GM12801 (cell line): ENCODE measurements around the gene KIFC3.

ENCODE experiments used
- TF ChIP-seq, protein P1 (sequence below): IDR thresholded peaks from one replicate; pipeline ENCODE4 v1.5.1; 2011; ENCODE audit warnings: control low read depth; ENCODE audit not compliant: insufficient read length; ENCODE audit errors: extremely low read depth

Gene KIFC3

DNA sequence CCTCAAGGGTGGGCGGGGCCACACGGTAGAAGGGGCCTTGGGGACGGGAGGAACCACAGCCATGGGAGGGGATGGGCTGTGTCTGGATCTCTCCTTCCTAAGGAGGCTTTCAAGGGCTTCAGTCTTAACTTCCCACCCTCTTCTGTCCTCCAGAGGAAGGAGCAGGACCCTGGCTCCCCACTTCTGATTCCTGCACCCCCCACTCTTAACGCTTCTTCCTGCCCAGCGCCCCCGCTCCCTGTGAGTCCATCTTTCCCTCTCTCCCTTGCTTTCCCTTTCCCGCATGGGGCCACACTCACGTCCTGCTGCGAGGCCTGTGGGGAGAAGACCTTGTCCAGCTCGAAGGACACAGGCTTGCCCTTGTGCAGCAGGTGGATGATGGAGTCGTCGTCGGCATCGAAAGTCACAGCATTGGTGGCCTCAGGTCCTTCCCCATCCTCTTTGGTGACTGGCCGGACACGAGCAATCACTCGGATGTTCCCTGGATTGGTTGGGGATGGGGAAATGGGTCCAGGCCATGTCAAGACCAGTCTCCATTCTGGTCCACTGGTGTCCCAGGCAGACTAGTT lies 37.0 kb downstream of the KIFC3 start:
- TF ChIP-seq, protein P1, sequence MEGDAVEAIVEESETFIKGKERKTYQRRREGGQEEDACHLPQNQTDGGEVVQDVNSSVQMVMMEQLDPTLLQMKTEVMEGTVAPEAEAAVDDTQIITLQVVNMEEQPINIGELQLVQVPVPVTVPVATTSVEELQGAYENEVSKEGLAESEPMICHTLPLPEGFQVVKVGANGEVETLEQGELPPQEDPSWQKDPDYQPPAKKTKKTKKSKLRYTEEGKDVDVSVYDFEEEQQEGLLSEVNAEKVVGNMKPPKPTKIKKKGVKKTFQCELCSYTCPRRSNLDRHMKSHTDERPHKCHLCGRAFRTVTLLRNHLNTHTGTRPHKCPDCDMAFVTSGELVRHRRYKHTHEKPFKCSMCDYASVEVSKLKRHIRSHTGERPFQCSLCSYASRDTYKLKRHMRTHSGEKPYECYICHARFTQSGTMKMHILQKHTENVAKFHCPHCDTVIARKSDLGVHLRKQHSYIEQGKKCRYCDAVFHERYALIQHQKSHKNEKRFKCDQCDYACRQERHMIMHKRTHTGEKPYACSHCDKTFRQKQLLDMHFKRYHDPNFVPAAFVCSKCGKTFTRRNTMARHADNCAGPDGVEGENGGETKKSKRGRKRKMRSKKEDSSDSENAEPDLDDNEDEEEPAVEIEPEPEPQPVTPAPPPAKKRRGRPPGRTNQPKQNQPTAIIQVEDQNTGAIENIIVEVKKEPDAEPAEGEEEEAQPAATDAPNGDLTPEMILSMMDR = no peak

DNA sequence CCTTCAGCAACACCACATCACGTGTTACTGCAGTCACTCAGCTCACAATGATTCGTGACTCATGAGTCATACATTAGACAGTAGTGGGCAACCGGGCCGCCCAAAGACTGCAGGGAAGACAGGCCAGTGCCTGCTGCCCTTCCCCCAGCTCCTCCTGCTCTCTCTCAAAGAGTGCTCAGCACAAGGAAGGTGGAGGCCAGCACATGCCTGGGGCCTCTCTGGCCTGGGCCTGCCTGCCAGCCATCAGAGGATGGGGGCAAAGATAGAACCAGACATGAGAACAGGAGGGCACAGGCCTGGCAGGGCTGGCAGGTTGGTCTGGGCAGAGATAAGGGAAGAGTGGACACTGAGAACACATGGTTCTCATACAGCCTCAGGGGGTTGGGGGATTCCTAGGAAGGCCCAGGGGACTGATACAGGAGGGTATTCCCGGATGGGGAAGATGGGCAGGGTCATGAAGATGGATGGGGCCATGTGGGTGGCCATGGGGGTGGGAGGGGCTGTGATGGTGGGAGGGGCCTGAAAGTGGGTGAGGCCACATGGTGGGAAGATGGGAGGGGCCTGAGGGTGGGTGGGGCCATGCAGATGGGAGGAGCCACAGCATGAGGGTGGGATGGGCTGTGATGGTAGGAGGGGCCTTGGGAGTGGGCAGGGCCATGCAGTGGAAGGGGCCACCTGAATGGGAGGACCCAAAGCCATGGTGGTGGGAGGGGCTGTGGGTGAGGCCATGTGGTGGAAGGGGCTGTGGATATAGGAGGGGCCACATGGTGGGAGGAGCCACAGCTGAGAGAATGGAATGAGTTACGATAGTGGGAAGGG lies 37.7 kb downstream of the KIFC3 start:
- TF ChIP-seq, protein P1 = no peak

DNA sequence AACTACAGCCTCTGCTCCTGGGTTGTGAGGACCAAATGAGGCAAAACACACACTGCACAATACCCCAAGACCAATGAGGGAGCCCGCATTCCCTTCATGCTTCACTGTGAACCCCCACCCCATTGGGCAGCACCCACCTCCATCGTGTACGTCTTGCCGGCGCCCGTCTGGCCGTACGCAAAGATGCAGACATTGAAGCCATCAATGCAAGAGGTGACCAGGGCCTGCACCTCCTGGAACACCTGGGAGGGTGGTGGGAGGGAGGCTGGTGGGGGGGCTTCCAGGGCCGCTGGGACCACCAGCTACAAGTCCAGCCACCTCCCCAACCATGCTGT lies 38.3 kb downstream of the KIFC3 start:
- TF ChIP-seq, protein P1 = no peak

DNA sequence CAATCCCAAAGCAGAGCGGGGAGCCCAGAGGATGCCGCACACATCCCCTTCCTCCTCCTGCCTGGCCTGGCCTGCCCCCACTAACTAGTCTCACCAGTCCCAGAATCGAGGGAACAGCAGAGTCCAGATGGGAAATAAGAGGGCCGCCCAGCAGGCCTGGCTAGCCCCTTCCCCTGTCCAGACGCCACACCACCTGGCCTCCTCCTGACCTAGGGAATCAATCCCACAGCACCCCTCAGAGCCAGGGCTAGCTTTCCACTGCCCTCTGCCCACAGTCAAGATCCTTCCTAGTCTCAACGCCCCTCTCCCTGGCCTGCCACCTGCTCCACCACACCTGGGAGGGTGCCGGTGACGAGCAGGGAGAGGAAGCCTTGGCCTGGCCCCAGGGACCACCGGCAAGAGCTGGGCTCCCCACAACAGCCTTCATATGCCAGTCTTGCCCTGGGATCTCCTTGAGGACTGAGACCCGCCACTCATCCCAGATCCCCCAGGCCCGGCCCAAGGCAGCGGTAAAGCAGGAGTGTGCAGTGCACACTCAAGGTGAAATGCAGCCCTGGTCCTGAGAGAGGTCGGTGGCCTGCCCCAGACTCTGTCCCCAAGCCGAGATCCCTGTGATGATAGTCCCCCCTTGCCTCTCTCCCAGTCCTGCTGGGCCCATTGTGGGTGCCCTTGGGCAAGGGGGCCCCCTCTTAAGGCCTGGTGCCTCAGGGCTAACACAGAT lies 38.8 kb downstream of the KIFC3 start:
- TF ChIP-seq, protein P1 = no peak

DNA sequence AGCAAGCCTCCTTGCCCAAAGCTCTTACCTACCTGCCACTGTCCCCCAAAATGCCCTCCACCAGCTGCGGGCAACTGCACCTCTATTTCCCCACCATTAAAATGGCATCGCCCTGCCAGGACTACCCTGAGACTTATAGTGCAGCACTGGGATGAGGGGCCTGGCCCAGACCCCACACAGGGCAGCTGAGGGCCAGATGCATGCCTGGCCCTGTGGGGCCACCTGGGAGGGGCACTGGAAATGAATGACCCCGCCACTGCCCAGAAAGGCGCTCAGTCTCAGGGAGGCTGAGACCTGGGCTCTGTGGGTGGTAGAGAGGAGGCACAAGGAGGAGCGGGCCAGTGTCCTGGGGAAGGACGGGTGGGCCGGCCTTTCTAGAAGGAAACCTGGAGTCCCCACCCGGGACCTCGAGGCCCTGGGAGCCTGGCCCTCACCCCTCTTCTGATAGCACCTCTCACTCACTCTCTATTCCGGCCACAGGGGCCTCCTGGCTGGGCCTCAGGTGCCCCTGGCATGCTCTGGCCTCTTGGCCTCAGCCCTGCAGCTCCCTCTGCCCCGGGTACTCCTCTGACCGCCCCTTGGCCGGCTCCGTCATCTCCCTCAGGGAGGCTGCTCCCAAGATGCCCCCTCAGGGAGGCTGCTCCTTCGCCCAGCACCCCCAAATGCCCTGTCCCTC lies 39.8 kb downstream of the KIFC3 start:
- TF ChIP-seq, protein P1 = no peak

DNA sequence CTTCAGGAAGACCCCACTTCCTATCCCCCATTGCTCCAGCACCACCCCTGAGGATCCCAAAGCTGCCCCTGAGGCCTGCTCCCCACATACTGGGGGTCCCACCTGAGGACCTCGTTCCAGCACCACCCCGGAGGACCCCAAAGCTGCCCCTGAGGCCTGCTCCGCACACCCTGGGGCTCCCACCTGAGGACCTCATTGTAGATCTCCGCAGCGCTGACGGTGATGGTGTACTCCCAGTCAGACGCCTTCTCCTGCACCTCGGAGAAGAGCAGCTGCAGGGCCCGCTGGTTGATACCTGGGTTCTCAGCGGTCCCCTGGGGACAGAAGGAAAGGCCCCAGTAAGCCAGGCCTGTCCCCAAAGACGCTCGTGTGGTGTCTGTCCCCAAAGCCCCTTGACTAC lies 40.3 kb downstream of the KIFC3 start:
- TF ChIP-seq, protein P1 = no peak

DNA sequence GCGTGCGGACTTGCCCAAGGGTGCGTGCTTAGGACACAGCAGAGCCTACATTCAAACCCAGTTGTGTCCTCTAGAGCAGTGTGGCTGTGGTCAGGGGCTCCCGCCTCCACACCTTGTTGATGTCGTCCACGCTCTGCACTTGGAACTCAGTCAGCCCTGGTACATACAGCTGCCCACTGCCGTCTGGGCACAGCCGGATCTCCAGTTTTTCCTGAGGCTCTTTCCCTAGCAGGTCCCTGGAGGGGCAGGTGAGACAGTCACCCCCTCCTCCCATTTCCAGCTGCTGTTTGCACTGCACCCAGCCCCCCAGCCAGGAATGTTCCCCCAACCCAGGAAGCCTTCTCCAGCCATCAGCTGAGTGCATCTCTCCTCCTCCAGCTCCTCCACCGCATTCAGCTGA lies 41.0 kb downstream of the KIFC3 start:
- TF ChIP-seq, protein P1 = no peak
